Epidermal melanocyte (primary cell): ENCODE data around the gene TP53RK.
A peak's percentile ranks its signal among the peaks of the same experiment; 100 is the strongest.
"Not testable (repeated sequence)": the region's sequence is repeated elsewhere in the genome, so short reads cannot be mapped to it uniquely, and the experiment has no call there.

Experiments used
- DNase-seq: peaks from one replicate; pipeline ENCODE4 v3.0.0; 2011; ENCODE audit warnings: low spot score; ENCODE audit not compliant: insufficient read length

The TP53RK gene

GRCh38 chr20:46683939-46684750 is 5.1 kb downstream of the TP53RK start:
- DNase-seq: peak; percentile 57

GRCh38 chr20:46683668-46683938 is 5.6 kb downstream of the TP53RK start:
- DNase-seq: no peak

- DNase-seq: no peak
Measured at GRCh38 chr20:46683011-46683667, 6.1 kb downstream of the TP53RK start.

GRCh38 chr20:46682063-46682821 is 7.0 kb downstream of the TP53RK start:
- no peak for DNase-seq

GRCh38 chr20:46681032-46681854 is 8.0 kb downstream of the TP53RK start:
- DNase-seq: peak; percentile 41

- no peak for DNase-seq
Measured at GRCh38 chr20:46680684-46681031, 8.6 kb downstream of the TP53RK start.

GRCh38 chr20:46678516-46678915 is 10.7 kb downstream of the TP53RK start:
- no peak for DNase-seq

GRCh38 chr20:46677608-46678007 is 11.6 kb downstream of the TP53RK start:
- DNase-seq: no peak

- DNase-seq: not testable (repeated sequence)
Measured at GRCh38 chr20:46676649-46677316, 12.5 kb downstream of the TP53RK start.

- DNase-seq: no peak
Measured at GRCh38 chr20:46674253-46675083, 14.8 kb downstream of the TP53RK start.

- no peak for DNase-seq
Measured at GRCh38 chr20:46673394-46674252, 15.6 kb downstream of the TP53RK start.

GRCh38 chr20:46672543-46673148 is 16.6 kb downstream of the TP53RK start:
- no peak for DNase-seq

- no peak for DNase-seq
Measured at GRCh38 chr20:46671866-46672542, 17.2 kb downstream of the TP53RK start.

GRCh38 chr20:46670585-46671584 is 18.4 kb downstream of the TP53RK start:
- no peak for DNase-seq

GRCh38 chr20:46670228-46670584 is 19.0 kb downstream of the TP53RK start:
- no peak for DNase-seq

- no peak for DNase-seq
Measured at GRCh38 chr20:46666818-46667515, 22.3 kb downstream of the TP53RK start.
